HEK293 (cell line): ENCODE data around the gene QRICH1.

Source experiments
- GLI2 ChIP-seq: fragments of 450-650 bp; formaldehyde crosslinking; IDR thresholded peaks from 2 replicates; pipeline ENCODE4; 2017; ENCODE audit warnings: missing biosample characterization, missing genetic modification characterization, low read depth, borderline replicate concordance
- HOXC10 ChIP-seq: sonication (generic); formaldehyde crosslinking; IDR thresholded peaks from 2 replicates; pipeline ENCODE4 v1.8.1; 2023; ENCODE audit warnings: mild to moderate bottlenecking, missing genetic modification reagents
- KLF10 ChIP-seq: fragments of 450-650 bp; IDR thresholded peaks from 2 replicates; pipeline ENCODE4 v1.5.1; 2018; ENCODE audit warnings: missing biosample characterization, mild to moderate bottlenecking, missing genetic modification characterization
- MYNN ChIP-seq: fragments of 450-650 bp; formaldehyde crosslinking; IDR thresholded peaks from 2 replicates; pipeline ENCODE4 v1.5.1; 2016; ENCODE audit warnings: missing biosample characterization, missing genetic modification characterization, borderline replicate concordance
- ZBTB1 ChIP-seq: fragments of 450-650 bp; formaldehyde crosslinking; IDR thresholded peaks from 2 replicates; pipeline ENCODE4 v1.5.1; 2016; ENCODE audit warnings: missing biosample characterization, missing genetic modification characterization
- ZBTB11 ChIP-seq: fragments of 450-650 bp; formaldehyde crosslinking; conservative IDR thresholded peaks from 2 replicates; pipeline ENCODE4 v1.5.1; 2016; ENCODE audit warnings: low read depth, missing biosample characterization, missing genetic modification characterization
- ZBTB20 ChIP-seq: fragments of 450-650 bp; formaldehyde crosslinking; IDR thresholded peaks from 2 replicates; pipeline ENCODE4 v1.5.1; 2016; ENCODE audit warnings: missing biosample characterization, missing genetic modification characterization
- ZBTB26 ChIP-seq: fragments of 450-650 bp; formaldehyde crosslinking; optimal IDR thresholded peaks from 2 replicates; pipeline ENCODE3; 2016; ENCODE audit warnings: missing biosample characterization, mild to moderate bottlenecking, missing genetic modification characterization
- ZNF114 ChIP-seq: fragments of 450-650 bp; formaldehyde crosslinking; IDR thresholded peaks from 2 replicates; pipeline ENCODE4 v1.5.0; 2017; ENCODE audit warnings: missing biosample characterization, missing genetic modification characterization
- ZNF324 ChIP-seq: fragments of 450-650 bp; formaldehyde crosslinking; IDR thresholded peaks from 2 replicates; pipeline ENCODE4 v1.5.1; 2016; ENCODE audit warnings: missing biosample characterization, missing genetic modification characterization
- ZNF391 ChIP-seq: fragments of 450-650 bp; formaldehyde crosslinking; IDR thresholded peaks from 2 replicates; pipeline ENCODE4 v1.5.1; 2016; ENCODE audit warnings: low read depth, missing biosample characterization, missing genetic modification characterization, borderline replicate concordance
- ZNF398 ChIP-seq: fragments of 450-650 bp; formaldehyde crosslinking; IDR thresholded peaks from 2 replicates; pipeline ENCODE4 v1.5.1; 2017; ENCODE audit warnings: missing biosample characterization, missing genetic modification characterization
- ZNF449 ChIP-seq: fragments of 450-650 bp; formaldehyde crosslinking; IDR thresholded peaks from 2 replicates; pipeline ENCODE4 v1.5.1; 2017; ENCODE audit warnings: missing biosample characterization, mild to moderate bottlenecking, missing genetic modification characterization, moderate library complexity
- ZNF600 ChIP-seq: fragments of 450-650 bp; formaldehyde crosslinking; IDR thresholded peaks from 2 replicates; pipeline ENCODE4 v1.5.1; 2016; ENCODE audit warnings: missing biosample characterization, missing genetic modification characterization
- ZNF664 ChIP-seq: fragments of 450-650 bp; formaldehyde crosslinking; IDR thresholded peaks from 2 replicates; pipeline ENCODE4 v1.5.1; 2016; ENCODE audit warnings: missing biosample characterization, missing genetic modification characterization
- ZNF76 ChIP-seq: fragments of 450-650 bp; formaldehyde crosslinking; IDR thresholded peaks from 2 replicates; pipeline ENCODE4; 2016; ENCODE audit warnings: low read depth, missing biosample characterization, missing genetic modification characterization, borderline replicate concordance
- ZNF830 ChIP-seq: fragments of 450-650 bp; IDR thresholded peaks from 2 replicates; pipeline ENCODE4 v1.5.0; 2018; ENCODE audit warnings: missing biosample characterization, missing genetic modification characterization, low read depth, mild to moderate bottlenecking, moderate library complexity
- TF ChIP-seq, protein P1 (sequence below): fragments of 450-650 bp; formaldehyde crosslinking; IDR thresholded peaks from 2 replicates; pipeline ENCODE4 v1.5.1; 2016; ENCODE audit warnings: missing biosample characterization, missing genetic modification characterization

The QRICH1 gene

GRCh38 chr3:49018707-49019006 lies 75.2 kb downstream of the QRICH1 start (continued):
- TF ChIP-seq ZNF398 (0 out of 2 replicates have a peak, but pooled peaks have one; percentile 10), ZBTB1 (tag by site-specific recombination) (no peak), MYNN (tag by site-specific recombination) (no peak), ZNF664 (no peak), ZNF600 (no peak), ZNF391 (tag by site-specific recombination) (no peak), ZNF114 (no peak), ZBTB11 (tag by site-specific recombination) (0 out of 2 replicates have a peak, but pooled peaks have one; percentile 29), ZNF830 (tag by site-specific recombination) (no peak), ZNF449 (tag by site-specific recombination) (no peak), ZBTB26 (tag by site-specific recombination) (no peak), ZBTB20 (tag by site-specific recombination) (peak; percentile 15; the same call in 1 of the 2 replicates), ZNF76 (tag by site-specific recombination) (no peak), KLF10 (tag by site-specific recombination) (no peak), ZNF324 (no peak), HOXC10 (no peak), GLI2 (tag by site-specific recombination) (no peak)
- TF ChIP-seq, protein P1, sequence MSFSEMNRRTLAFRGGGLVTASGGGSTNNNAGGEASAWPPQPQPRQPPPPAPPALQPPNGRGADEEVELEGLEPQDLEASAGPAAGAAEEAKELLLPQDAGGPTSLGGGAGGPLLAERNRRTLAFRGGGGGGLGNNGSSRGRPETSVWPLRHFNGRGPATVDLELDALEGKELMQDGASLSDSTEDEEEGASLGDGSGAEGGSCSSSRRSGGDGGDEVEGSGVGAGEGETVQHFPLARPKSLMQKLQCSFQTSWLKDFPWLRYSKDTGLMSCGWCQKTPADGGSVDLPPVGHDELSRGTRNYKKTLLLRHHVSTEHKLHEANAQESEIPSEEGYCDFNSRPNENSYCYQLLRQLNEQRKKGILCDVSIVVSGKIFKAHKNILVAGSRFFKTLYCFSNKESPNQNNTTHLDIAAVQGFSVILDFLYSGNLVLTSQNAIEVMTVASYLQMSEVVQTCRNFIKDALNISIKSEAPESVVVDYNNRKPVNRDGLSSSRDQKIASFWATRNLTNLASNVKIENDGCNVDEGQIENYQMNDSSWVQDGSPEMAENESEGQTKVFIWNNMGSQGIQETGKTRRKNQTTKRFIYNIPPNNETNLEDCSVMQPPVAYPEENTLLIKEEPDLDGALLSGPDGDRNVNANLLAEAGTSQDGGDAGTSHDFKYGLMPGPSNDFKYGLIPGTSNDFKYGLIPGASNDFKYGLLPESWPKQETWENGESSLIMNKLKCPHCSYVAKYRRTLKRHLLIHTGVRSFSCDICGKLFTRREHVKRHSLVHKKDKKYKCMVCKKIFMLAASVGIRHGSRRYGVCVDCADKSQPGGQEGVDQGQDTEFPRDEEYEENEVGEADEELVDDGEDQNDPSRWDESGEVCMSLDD (tag by site-specific recombination): 0 out of 2 replicates have a peak, but pooled peaks have one; percentile 3
